ENCODE results near the gene TAF13. TPM values are rescaled to one million over a fixed set of nuclear protein-coding genes. Genes with fewer than 3 reads are reported as not detected.

TAF13 gene
- total RNA-seq, 1 donor from 2014 or later: 143 TPM

DNA sequence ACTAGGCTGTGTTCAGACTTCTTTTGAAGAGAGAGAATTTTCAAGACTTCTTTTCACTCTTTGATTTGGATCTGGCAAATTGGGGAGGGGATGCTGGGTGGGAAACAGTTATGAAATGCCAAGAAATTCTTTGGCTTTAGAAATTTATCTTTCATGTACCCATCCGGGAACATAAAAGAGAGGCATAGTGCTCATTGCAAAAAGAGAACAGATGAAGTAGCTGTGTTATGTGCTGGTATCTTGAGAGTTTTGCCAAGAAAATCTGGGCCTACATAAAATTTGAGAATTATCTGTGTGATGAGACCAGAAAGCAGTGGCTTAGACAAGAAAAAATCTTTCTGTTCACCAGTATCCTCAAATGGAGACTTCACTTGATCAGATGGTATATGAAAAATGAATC is 19.1 kb upstream of the TAF13 start:
- Mint-ChIP-seq H3K27ac (ENCODE audit: unreplicated experiment) (no peak overlapping the region), H3K36me3 (ENCODE audit: low read depth, unreplicated experiment) (peaks cover 8% of the 10 kb centered on the region), H3K4me1 (ENCODE audit: low read depth, unreplicated experiment) (peaks cover 8% of the 10 kb centered on the region), H3K4me3 (ENCODE audit: unreplicated experiment) (no peak overlapping the region), H3K27me3 (ENCODE audit: low read depth, unreplicated experiment) (no peaks in the 10 kb centered on the region), H3K9me3 (ENCODE audit: unreplicated experiment) (peaks cover 3% of the 10 kb centered on the region)
- H3K4me3 ChIP-seq (ENCODE audit: insufficient read depth, low read depth, low read length): no peak overlapping the region
- H3K4me2 ChIP-seq (ENCODE audit: low read length): no peak overlapping the region
- no peaks in the 10 kb centered on the region for H3K9me3 ChIP-seq (ENCODE audit: insufficient read depth, low read depth, low read length)
- peaks cover 49% of the 10 kb centered on the region for H3K79me2 ChIP-seq (ENCODE audit: insufficient read depth, low read length)
- no peak overlapping the region for H3K27ac ChIP-seq (ENCODE audit: low read depth, low read length)
- no peaks in the 10 kb centered on the region for H3K27me3 ChIP-seq (ENCODE audit: insufficient read depth, low read length)
- DNase-seq (ENCODE audit: low read depth) (no peak), FAIRE-seq (no peak)
- no peak for TF ChIP-seq EZH2 (IDR thresholded peaks at IDR 0.05; ENCODE audit: insufficient read depth, low read length)
- TF ChIP-seq, protein P1, sequence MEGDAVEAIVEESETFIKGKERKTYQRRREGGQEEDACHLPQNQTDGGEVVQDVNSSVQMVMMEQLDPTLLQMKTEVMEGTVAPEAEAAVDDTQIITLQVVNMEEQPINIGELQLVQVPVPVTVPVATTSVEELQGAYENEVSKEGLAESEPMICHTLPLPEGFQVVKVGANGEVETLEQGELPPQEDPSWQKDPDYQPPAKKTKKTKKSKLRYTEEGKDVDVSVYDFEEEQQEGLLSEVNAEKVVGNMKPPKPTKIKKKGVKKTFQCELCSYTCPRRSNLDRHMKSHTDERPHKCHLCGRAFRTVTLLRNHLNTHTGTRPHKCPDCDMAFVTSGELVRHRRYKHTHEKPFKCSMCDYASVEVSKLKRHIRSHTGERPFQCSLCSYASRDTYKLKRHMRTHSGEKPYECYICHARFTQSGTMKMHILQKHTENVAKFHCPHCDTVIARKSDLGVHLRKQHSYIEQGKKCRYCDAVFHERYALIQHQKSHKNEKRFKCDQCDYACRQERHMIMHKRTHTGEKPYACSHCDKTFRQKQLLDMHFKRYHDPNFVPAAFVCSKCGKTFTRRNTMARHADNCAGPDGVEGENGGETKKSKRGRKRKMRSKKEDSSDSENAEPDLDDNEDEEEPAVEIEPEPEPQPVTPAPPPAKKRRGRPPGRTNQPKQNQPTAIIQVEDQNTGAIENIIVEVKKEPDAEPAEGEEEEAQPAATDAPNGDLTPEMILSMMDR (IDR thresholded peaks at IDR 0.05; ENCODE audit: insufficient read depth, low read depth, low read length): no peak
- peaks cover 8% of the 10 kb centered on the region for H3K36me3 ChIP-seq (ENCODE audit: insufficient read depth, low read length)
- H4K20me1 ChIP-seq (ENCODE audit: insufficient read depth, low read length): no peaks in the 10 kb centered on the region
- H3K4me1 ChIP-seq (ENCODE audit: insufficient read depth, low read length): peaks cover 21% of the 10 kb centered on the region
- H2AFZ ChIP-seq (ENCODE audit: low read depth, low read length): no peak overlapping the region
- peak overlapping the region; percentile 15 for H3K9ac ChIP-seq (ENCODE audit: low read length)

DNA sequence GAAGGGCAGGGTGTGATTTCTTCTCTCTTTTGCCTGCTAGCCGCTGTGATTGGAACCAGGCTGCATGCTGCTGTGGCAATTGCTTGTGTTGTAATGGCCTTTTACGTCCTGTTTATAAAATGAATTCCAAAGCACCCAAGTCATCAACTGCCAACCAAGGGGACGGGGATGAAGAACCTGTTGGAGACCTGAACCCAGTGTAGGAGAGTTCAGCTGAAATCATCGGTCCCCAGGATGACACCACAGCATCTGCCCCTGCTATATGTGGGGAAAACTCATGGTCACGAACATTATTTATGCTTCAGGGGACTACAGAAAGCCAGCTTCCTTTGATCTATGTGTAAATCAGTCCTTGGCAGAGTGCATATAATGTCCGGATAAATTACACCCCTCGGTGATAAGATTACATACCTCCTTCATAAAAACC is 18.6 kb upstream of the TAF13 start:
- TF ChIP-seq EZH2 (IDR thresholded peaks at IDR 0.05; ENCODE audit: insufficient read depth, low read length): no peak
- TF ChIP-seq, protein P1 (IDR thresholded peaks at IDR 0.05; ENCODE audit: insufficient read depth, low read depth, low read length): no peak
- peaks cover 8% of the 10 kb centered on the region for H3K36me3 ChIP-seq (ENCODE audit: insufficient read depth, low read length)
- no peak overlapping the region for H3K4me3 ChIP-seq (ENCODE audit: insufficient read depth, low read depth, low read length)
- peaks cover 21% of the 10 kb centered on the region for H3K4me1 ChIP-seq (ENCODE audit: insufficient read depth, low read length)
- no peaks in the 10 kb centered on the region for H3K27me3 ChIP-seq (ENCODE audit: insufficient read depth, low read length)
- peaks cover 52% of the 10 kb centered on the region for H3K79me2 ChIP-seq (ENCODE audit: insufficient read depth, low read length)
- Mint-ChIP-seq H3K9me3 (ENCODE audit: unreplicated experiment) (peaks cover 6% of the 10 kb centered on the region), H3K27me3 (ENCODE audit: low read depth, unreplicated experiment) (no peaks in the 10 kb centered on the region), H3K4me3 (ENCODE audit: unreplicated experiment) (no peak overlapping the region), H3K27ac (ENCODE audit: unreplicated experiment) (peak overlapping the region; percentile 63), H3K36me3 (ENCODE audit: low read depth, unreplicated experiment) (peaks cover 6% of the 10 kb centered on the region), H3K4me1 (ENCODE audit: low read depth, unreplicated experiment) (peaks cover 8% of the 10 kb centered on the region)
- H4K20me1 ChIP-seq (ENCODE audit: insufficient read depth, low read length): no peaks in the 10 kb centered on the region
- H3K9me3 ChIP-seq (ENCODE audit: insufficient read depth, low read depth, low read length): no peaks in the 10 kb centered on the region
- H2AFZ ChIP-seq (ENCODE audit: low read depth, low read length): no peak overlapping the region
- FAIRE-seq (no peak), DNase-seq (ENCODE audit: low read depth) (peak; percentile 51)
- no peak overlapping the region for H3K27ac ChIP-seq (ENCODE audit: low read depth, low read length)
- H3K4me2 ChIP-seq (ENCODE audit: low read length): peak overlapping the region; percentile 42
- H3K9ac ChIP-seq (ENCODE audit: low read length): peak overlapping the region; percentile 15

DNA sequence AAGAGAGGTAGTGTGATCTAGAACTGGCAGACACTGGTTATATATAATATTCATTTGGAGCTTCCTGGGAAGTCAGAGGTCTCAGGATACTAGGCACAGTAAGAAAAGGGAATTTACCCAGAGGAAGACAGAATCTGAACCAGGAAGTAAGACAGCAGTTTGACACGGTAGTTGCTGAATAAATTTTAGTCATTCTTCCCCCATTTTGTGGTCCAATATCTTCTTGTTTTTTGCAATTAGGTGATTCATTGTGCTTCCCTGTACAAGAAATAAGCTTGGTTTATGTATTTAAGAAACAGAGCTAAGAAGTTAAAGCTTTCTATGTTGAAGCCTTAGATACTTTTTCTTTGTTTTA is 16.0 kb upstream of the TAF13 start:
- DNase-seq (ENCODE audit: low read depth) (no peak), FAIRE-seq (no peak)
- no peaks in the 10 kb centered on the region for H3K27me3 Mint-ChIP-seq (ENCODE audit: low read depth, unreplicated experiment)
- Histone ChIP-seq H3K27me3 (ENCODE audit: insufficient read depth, low read length) (no peaks in the 10 kb centered on the region), H2AFZ (ENCODE audit: low read depth, low read length) (no peak overlapping the region), H3K9ac (ENCODE audit: low read length) (peak overlapping the region; percentile 94), H3K27ac (ENCODE audit: low read depth, low read length) (peak overlapping the region; percentile 96), H3K79me2 (ENCODE audit: insufficient read depth, low read length) (peaks cover 53% of the 10 kb centered on the region), H3K36me3 (ENCODE audit: insufficient read depth, low read length) (peaks cover 8% of the 10 kb centered on the region), H3K4me2 (ENCODE audit: low read length) (peak overlapping the region; percentile 93), H3K4me1 (ENCODE audit: insufficient read depth, low read length) (peaks cover 23% of the 10 kb centered on the region), H3K9me3 (ENCODE audit: insufficient read depth, low read depth, low read length) (no peaks in the 10 kb centered on the region), H4K20me1 (ENCODE audit: insufficient read depth, low read length) (no peaks in the 10 kb centered on the region), H3K4me3 (ENCODE audit: insufficient read depth, low read depth, low read length) (peak overlapping the region; percentile 77)
- H3K4me3 Mint-ChIP-seq (ENCODE audit: unreplicated experiment): peak overlapping the region; percentile 93
- no peak for TF ChIP-seq EZH2 (IDR thresholded peaks at IDR 0.05; ENCODE audit: insufficient read depth, low read length)
- TF ChIP-seq, protein P1 (IDR thresholded peaks at IDR 0.05; ENCODE audit: insufficient read depth, low read depth, low read length): no peak
- H3K36me3 Mint-ChIP-seq (ENCODE audit: low read depth, unreplicated experiment): peaks cover 6% of the 10 kb centered on the region
- H3K27ac Mint-ChIP-seq (ENCODE audit: unreplicated experiment): peak overlapping the region; percentile 99
- H3K9me3 Mint-ChIP-seq (ENCODE audit: unreplicated experiment): peaks cover 9% of the 10 kb centered on the region
- peaks cover 8% of the 10 kb centered on the region for H3K4me1 Mint-ChIP-seq (ENCODE audit: low read depth, unreplicated experiment)
